ENCODE measurements around the gene TMEM119. TPM values are rescaled to one million over a fixed set of nuclear protein-coding genes. Genes with fewer than 3 reads are reported as not detected.
"Not testable (repeated sequence)": the region's sequence is repeated elsewhere in the genome, so short reads cannot be mapped to it uniquely, and the experiment has no call there.

TMEM119 gene
- total RNA-seq, 1 donor from 2014 or later = 34.6 TPM

GRCh38 chr12:108577458-108577857 lies 20.4 kb downstream of the TMEM119 start:
- Histone ChIP-seq H3K36me3 (no peaks in the 10 kb centered on the region), H3K27me3 (no peaks in the 10 kb centered on the region), H3K27ac (no peak overlapping the region), H3K4me3 (no peak overlapping the region), H3K4me1 (peaks cover 6% of the 10 kb centered on the region), H3K9me3 (no peaks in the 10 kb centered on the region)
- TF ChIP-seq POLR2A (IDR thresholded peaks at IDR 0.05) (no peak), POLR2AphosphoS5 (IDR thresholded peaks at IDR 0.05; ENCODE audit: insufficient read depth in 1 of 2, low read depth in 1 of 2) (no peak)
- TF ChIP-seq, protein P1, sequence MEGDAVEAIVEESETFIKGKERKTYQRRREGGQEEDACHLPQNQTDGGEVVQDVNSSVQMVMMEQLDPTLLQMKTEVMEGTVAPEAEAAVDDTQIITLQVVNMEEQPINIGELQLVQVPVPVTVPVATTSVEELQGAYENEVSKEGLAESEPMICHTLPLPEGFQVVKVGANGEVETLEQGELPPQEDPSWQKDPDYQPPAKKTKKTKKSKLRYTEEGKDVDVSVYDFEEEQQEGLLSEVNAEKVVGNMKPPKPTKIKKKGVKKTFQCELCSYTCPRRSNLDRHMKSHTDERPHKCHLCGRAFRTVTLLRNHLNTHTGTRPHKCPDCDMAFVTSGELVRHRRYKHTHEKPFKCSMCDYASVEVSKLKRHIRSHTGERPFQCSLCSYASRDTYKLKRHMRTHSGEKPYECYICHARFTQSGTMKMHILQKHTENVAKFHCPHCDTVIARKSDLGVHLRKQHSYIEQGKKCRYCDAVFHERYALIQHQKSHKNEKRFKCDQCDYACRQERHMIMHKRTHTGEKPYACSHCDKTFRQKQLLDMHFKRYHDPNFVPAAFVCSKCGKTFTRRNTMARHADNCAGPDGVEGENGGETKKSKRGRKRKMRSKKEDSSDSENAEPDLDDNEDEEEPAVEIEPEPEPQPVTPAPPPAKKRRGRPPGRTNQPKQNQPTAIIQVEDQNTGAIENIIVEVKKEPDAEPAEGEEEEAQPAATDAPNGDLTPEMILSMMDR (IDR thresholded peaks at IDR 0.05) = no peak
- intact Hi-C loops (cut with DNase I) = no loop called here
- no peak for DNase-seq (ENCODE audit: extremely low spot score in 2 of 2)

DNA sequence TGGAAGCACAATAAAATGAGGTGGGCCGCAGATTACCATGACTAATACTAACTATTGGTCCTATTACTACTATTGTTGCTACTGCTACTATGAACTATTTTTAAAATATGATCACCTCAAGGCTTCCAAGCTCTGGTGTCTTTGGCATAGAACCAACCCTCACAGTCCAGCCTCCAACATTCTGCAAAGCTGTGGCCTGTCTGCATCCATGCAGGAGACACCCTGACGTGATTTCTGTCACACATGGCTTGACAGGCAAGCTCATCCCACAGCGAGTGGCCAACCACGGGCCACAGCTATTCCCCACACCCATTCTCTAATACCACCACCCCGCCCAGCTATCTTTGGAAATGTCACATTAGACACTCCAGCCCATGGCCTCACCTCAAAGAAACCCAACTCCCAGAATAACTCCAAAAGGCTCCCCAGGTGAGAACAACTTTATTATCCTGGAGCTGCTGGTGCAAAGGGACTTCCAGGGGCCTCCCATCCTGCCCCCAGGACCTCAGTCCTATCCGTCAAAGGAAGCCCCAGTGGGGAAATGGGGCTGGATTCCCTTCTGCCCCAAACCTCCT lies 21.1 kb downstream of the TMEM119 start:
- DNase-seq (ENCODE audit: extremely low spot score in 2 of 2) = no peak
- intact Hi-C loops (cut with DNase I) = no loop called here
- Histone ChIP-seq H3K36me3 (no peaks in the 10 kb centered on the region), H3K27me3 (no peaks in the 10 kb centered on the region), H3K4me1 (peaks cover 6% of the 10 kb centered on the region), H3K27ac (no peak overlapping the region), H3K4me3 (no peak overlapping the region), H3K9me3 (no peaks in the 10 kb centered on the region)
- TF ChIP-seq, protein P1 (IDR thresholded peaks at IDR 0.05) = no peak

- H3K4me3 ChIP-seq = no peak overlapping the region
- DNase-seq (ENCODE audit: extremely low spot score in 2 of 2) = peak; percentile 7 to 71
- H3K27me3 ChIP-seq = no peaks in the 10 kb centered on the region
- peaks cover 14% of the 10 kb centered on the region for H3K4me1 ChIP-seq
- H3K9me3 ChIP-seq = no peaks in the 10 kb centered on the region
- TF ChIP-seq, protein P1 (IDR thresholded peaks at IDR 0.05) = no peak
- TF ChIP-seq POLR2A (IDR thresholded peaks at IDR 0.05) (no peak), POLR2AphosphoS5 (IDR thresholded peaks at IDR 0.05; ENCODE audit: insufficient read depth in 1 of 2, low read depth in 1 of 2) (no peak)
- no peak overlapping the region for H3K27ac ChIP-seq
- no peaks in the 10 kb centered on the region for H3K36me3 ChIP-seq
- intact Hi-C loops (cut with DNase I) = no loop called here
Observed at GRCh38 chr12:108575199-108575912, 22.5 kb downstream of the TMEM119 start.

GRCh38 chr12:108574276-108574675 lies 23.6 kb downstream of the TMEM119 start:
- H3K9me3 ChIP-seq; intact Hi-C loops (cut with DNase I); H3K27ac ChIP-seq; H3K4me3 ChIP-seq; H3K27me3 ChIP-seq; H3K36me3 ChIP-seq; DNase-seq (ENCODE audit: extremely low spot score in 2 of 2): not testable (repeated sequence)
- peaks cover 14% of the 10 kb centered on the region for H3K4me1 ChIP-seq

DNA sequence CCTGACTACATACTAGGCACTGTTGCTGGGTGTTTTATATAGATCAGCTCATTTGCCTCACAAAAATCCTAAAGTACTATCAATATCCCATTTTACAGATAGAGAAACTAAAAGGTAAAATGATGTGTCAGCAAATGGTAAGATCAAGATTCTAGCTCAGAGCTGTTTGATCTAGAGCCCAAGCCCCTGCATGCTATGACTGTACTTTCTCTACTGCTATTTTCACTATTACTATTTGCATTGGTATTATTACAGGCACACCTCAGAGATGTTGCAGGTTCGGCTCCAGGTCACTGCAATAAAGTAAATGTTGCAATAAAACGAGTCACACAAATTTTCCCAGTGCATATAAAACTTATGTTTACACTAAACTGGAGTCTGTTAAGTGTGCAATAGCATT lies 24.6 kb downstream of the TMEM119 start:
- H3K9me3 ChIP-seq = no peaks in the 10 kb centered on the region
- no peak for DNase-seq (ENCODE audit: extremely low spot score in 2 of 2)
- H3K4me3 ChIP-seq = no peak overlapping the region
- no peaks in the 10 kb centered on the region for H3K27me3 ChIP-seq
- peaks cover 0 to 18% of the 10 kb centered on the region in 2 donors for H3K36me3 ChIP-seq
- intact Hi-C loops (cut with DNase I) = no loop called here
- no peak overlapping the region for H3K27ac ChIP-seq
- TF ChIP-seq POLR2AphosphoS5 (IDR thresholded peaks at IDR 0.05; ENCODE audit: insufficient read depth in 1 of 2, low read depth in 1 of 2) = no peak
- TF ChIP-seq POLR2A (IDR thresholded peaks at IDR 0.05) = no peak
- TF ChIP-seq, protein P1 (IDR thresholded peaks at IDR 0.05) = no peak
- H3K4me1 ChIP-seq = peaks cover 14% of the 10 kb centered on the region
